Erythroblast (primary cell): ENCODE data around the gene ANKRD31.

Experiments
- GATA1 ChIP-seq: IDR thresholded peaks from 2 replicates; pipeline ENCODE4 v1.6.1; 2011; ENCODE audit warnings: low read depth, mild to moderate bottlenecking, control low read depth, low read length, moderate library complexity
- POLR2A ChIP-seq: IDR thresholded peaks from 2 replicates; pipeline ENCODE4 v1.6.1; 2011; ENCODE audit warnings: mild to moderate bottlenecking, low read length

- no peak for TF ChIP-seq POLR2A
- no peak for TF ChIP-seq GATA1
Measured at GRCh38 chr5:75051217-75051751, 185.4 kb downstream of the ANKRD31 start.
